ENCODE data around the gene NFAM1. TPM values are rescaled to one million over a fixed set of nuclear protein-coding genes. Genes with fewer than 3 reads are reported as not detected.

Gene NFAM1
- total and polyA plus RNA-seq, 8 donors = 0.20 to 4.4 (median 0.53) TPM

- ATAC-seq = peak in 2 of 4 donors; percentile 58 to 66
These were observed 35.4 kb downstream of the NFAM1 start for GRCh38 chr22:42396621-42397331.

GRCh38 chr22:42389143-42389542 lies 43.1 kb downstream of the NFAM1 start:
- Histone ChIP-seq H3K36me3 (no peaks in the 10 kb centered on the region), H3K4me1 (no peaks in the 10 kb centered on the region), H3K27ac (no peak overlapping the region), H3K27me3 (no peaks in the 10 kb centered on the region), H3K4me3 (no peak overlapping the region), H3K9me3 (no peaks in the 10 kb centered on the region)
- peak in 1 of 4 donors; percentile 23 for ATAC-seq
- FAIRE-seq = no peak
- 81% methylated on average over 6 to 7 of the region's 7 CpGs for WGBS, 2 donors
- DNase-seq = peak in 1 of 6 donors; percentile 41
- TF ChIP-seq CTCF (IDR thresholded peaks at IDR 0.05) = no peak
- intact Hi-C loops (cut with DNase I) = no loop called here

More at GRCh38 chr22:42396621-42397331, 35.4 kb downstream of the NFAM1 start:
- DNase-seq = peak in 1 of 6 donors; percentile 50
- FAIRE-seq = no peak
- Histone ChIP-seq H3K4me1 (no peaks in the 10 kb centered on the region), H3K9me3 (no peaks in the 10 kb centered on the region), H3K27me3 (no peaks in the 10 kb centered on the region), H3K36me3 (no peaks in the 10 kb centered on the region), H3K27ac (peak overlapping the region in 2 of 4 donors; percentile 50 to 65), H3K4me3 (no peak overlapping the region)
- intact Hi-C loops (cut with DNase I) = no loop called here
- 45 to 48% methylated on average over 22 to 24 of the region's 24 CpGs for WGBS, 2 donors
- no peak for TF ChIP-seq CTCF (IDR thresholded peaks at IDR 0.05)

GRCh38 chr22:42388130-42388797 lies 43.9 kb downstream of the NFAM1 start:
- Histone ChIP-seq H3K27me3 (no peaks in the 10 kb centered on the region), H3K9me3 (no peaks in the 10 kb centered on the region), H3K27ac (no peak overlapping the region), H3K36me3 (no peaks in the 10 kb centered on the region), H3K4me1 (no peaks in the 10 kb centered on the region), H3K4me3 (no peak overlapping the region)
- intact Hi-C loops (cut with DNase I) = no loop called here
- WGBS, 2 donors = 79 to 82% methylated on average over 15 of the region's 15 CpGs
- peak in 2 of 4 donors; percentile 78 to 79 for ATAC-seq
- no peak for FAIRE-seq
- DNase-seq = peak in 3 of 6 donors; percentile 43 to 54 (median 52)
- TF ChIP-seq CTCF (IDR thresholded peaks at IDR 0.05) = no peak

- FAIRE-seq = no peak
- Histone ChIP-seq H3K4me1 (no peaks in the 10 kb centered on the region), H3K27me3 (no peaks in the 10 kb centered on the region), H3K4me3 (no peak overlapping the region), H3K36me3 (no peaks in the 10 kb centered on the region), H3K9me3 (no peaks in the 10 kb centered on the region), H3K27ac (no peak overlapping the region)
- no peak for TF ChIP-seq CTCF (IDR thresholded peaks at IDR 0.05)
- intact Hi-C loops (cut with DNase I) = no loop called here
- WGBS, 2 donors = 71 to 82% methylated on average over 6 of the region's 6 CpGs
- ATAC-seq = no peak
- peak in 1 of 6 donors; percentile 50 for DNase-seq
These were observed 44.6 kb downstream of the NFAM1 start for GRCh38 chr22:42387631-42388030.

GRCh38 chr22:42385696-42386095 lies 46.5 kb downstream of the NFAM1 start:
- DNase-seq = peak in 1 of 6 donors; percentile 49
- no peaks in the 10 kb centered on the region for H3K9me3 ChIP-seq
- no peak overlapping the region for H3K27ac ChIP-seq
- no peaks in the 10 kb centered on the region for H3K4me1 ChIP-seq
- H3K36me3 ChIP-seq = no peaks in the 10 kb centered on the region
- TF ChIP-seq CTCF (IDR thresholded peaks at IDR 0.05) = no peak
- intact Hi-C loops (cut with DNase I) = no loop called here
- 68 to 73% methylated on average over 8 of the region's 8 CpGs for WGBS, 2 donors
- no peak overlapping the region for H3K4me3 ChIP-seq
- FAIRE-seq = no peak
- no peaks in the 10 kb centered on the region for H3K27me3 ChIP-seq
- peak in 1 of 4 donors; percentile 20 for ATAC-seq
